Activated CD4-positive, CD25-positive, alpha-beta regulatory T cell treated with anti-CD3 and anti-CD28 coated beads, Interleukin-2, amount 50 U/mL, for 24 hours (primary cell): ENCODE results near the gene LRCOL1.
"Not testable (repeated sequence)": the region's sequence is repeated elsewhere in the genome, so short reads cannot be mapped to it uniquely, and the experiment has no call there.

Experiments used
- ATAC-seq, 2 donors: fragments of 150-1000 bp; cut with Tn5 transposase; one replicate each; pipeline ENCODE4 v1.10.0; 2021; ENCODE audit warnings: mild to moderate bottlenecking in 1 of 2, moderate library complexity in 1 of 2

Gene LRCOL1

GRCh38 chr12:132600048-132601032 is 10.0 kb downstream of the LRCOL1 start:
- ATAC-seq: peak in 1 of 2 donors; percentile 33

GRCh38 chr12:132599502-132599901 is 10.9 kb downstream of the LRCOL1 start:
- ATAC-seq: not testable (repeated sequence)

- no peak for ATAC-seq
These were observed 12.8 kb downstream of the LRCOL1 start for GRCh38 chr12:132597333-132598316.

GRCh38 chr12:132596016-132596415 is 14.4 kb downstream of the LRCOL1 start:
- ATAC-seq: no peak

GRCh38 chr12:132595183-132595582 is 15.2 kb downstream of the LRCOL1 start:
- no peak for ATAC-seq

GRCh38 chr12:132593938-132594358 is 16.4 kb downstream of the LRCOL1 start:
- ATAC-seq: peak; percentile 55 to 73

GRCh38 chr12:132593521-132593920 is 16.9 kb downstream of the LRCOL1 start:
- no peak for ATAC-seq

- ATAC-seq: no peak
These were observed 17.3 kb downstream of the LRCOL1 start for GRCh38 chr12:132593071-132593470.

GRCh38 chr12:132592282-132592970 is 18.0 kb downstream of the LRCOL1 start:
- no peak for ATAC-seq

- no peak for ATAC-seq
These were observed 19.1 kb downstream of the LRCOL1 start for GRCh38 chr12:132591107-132591935.

- no peak for ATAC-seq
These were observed 21.3 kb downstream of the LRCOL1 start for GRCh38 chr12:132588821-132589669.

- no peak for ATAC-seq
These were observed 22.1 kb downstream of the LRCOL1 start for GRCh38 chr12:132588319-132588718.

GRCh38 chr12:132587781-132588180 is 22.6 kb downstream of the LRCOL1 start:
- no peak for ATAC-seq

- ATAC-seq: no peak
These were observed 23.5 kb downstream of the LRCOL1 start for GRCh38 chr12:132586929-132587328.

GRCh38 chr12:132585177-132585576 is 25.2 kb downstream of the LRCOL1 start:
- no peak for ATAC-seq

- ATAC-seq: no peak
These were observed 26.0 kb downstream of the LRCOL1 start for GRCh38 chr12:132584429-132584828.

GRCh38 chr12:132583736-132584135 is 26.6 kb downstream of the LRCOL1 start:
- no peak for ATAC-seq

- ATAC-seq: no peak
These were observed 27.0 kb downstream of the LRCOL1 start for GRCh38 chr12:132583411-132583710.

GRCh38 chr12:132582582-132583410 is 27.6 kb downstream of the LRCOL1 start:
- no peak for ATAC-seq

GRCh38 chr12:132582058-132582420 is 28.3 kb downstream of the LRCOL1 start:
- no peak for ATAC-seq
